HEK293 (cell line): ENCODE data around the gene NKAIN4.

Source experiments
- CTCF ChIP-seq: fragments of 450-650 bp; formaldehyde crosslinking; IDR thresholded peaks from 2 replicates; pipeline ENCODE4 v1.5.1; 2016; ENCODE audit warnings: missing biosample characterization, missing genetic modification characterization
- MEIS1 ChIP-seq: sonication (generic); formaldehyde crosslinking; IDR thresholded peaks from 2 replicates; pipeline ENCODE4 v1.8.1; 2022; ENCODE audit warnings: missing genetic modification reagents, mild to moderate bottlenecking, borderline replicate concordance
- SCRT1 ChIP-seq: fragments of 450-650 bp; formaldehyde crosslinking; IDR thresholded peaks from 2 replicates; pipeline ENCODE4 v1.5.1; 2016; ENCODE audit warnings: missing biosample characterization, missing genetic modification characterization, borderline replicate concordance
- ZBTB20 ChIP-seq: fragments of 450-650 bp; formaldehyde crosslinking; IDR thresholded peaks from 2 replicates; pipeline ENCODE4 v1.5.1; 2016; ENCODE audit warnings: missing biosample characterization, missing genetic modification characterization
- ZEB2 ChIP-seq: fragments of 450-650 bp; formaldehyde crosslinking; IDR thresholded peaks from 2 replicates; pipeline ENCODE4 v1.5.1; 2016; ENCODE audit warnings: missing biosample characterization, missing genetic modification characterization
- ZNF132 ChIP-seq: fragments of 450-650 bp; formaldehyde crosslinking; IDR thresholded peaks from 2 replicates; pipeline ENCODE4 v1.5.1; 2017; ENCODE audit warnings: missing biosample characterization, missing genetic modification characterization, borderline replicate concordance
- ZNF138 ChIP-seq: fragments of 450-650 bp; formaldehyde crosslinking; IDR thresholded peaks from 2 replicates; pipeline ENCODE4 v1.5.1; 2016; ENCODE audit warnings: missing biosample characterization, missing genetic modification characterization, borderline replicate concordance
- ZNF274 ChIP-seq, 2 experiments: fragments of 200-500 bp in 1 of 2; fragments of 450-650 bp in 1 of 2; sonication (Bioruptor generic) in 1 of 2; formaldehyde crosslinking in 1 of 2; IDR thresholded peaks; 2 replicates each; pipeline versions ENCODE4 v1.5.1 to v1.6.1; 2014 to 2016; ENCODE audit warnings: borderline replicate concordance in 1 of 2, inconsistent platforms in 1 of 2, low read length in 1 of 2, missing biosample characterization in 1 of 2, missing genetic modification characterization in 1 of 2
- ZNF501 ChIP-seq: fragments of 450-650 bp; formaldehyde crosslinking; IDR thresholded peaks from 2 replicates; pipeline ENCODE4 v1.5.1; 2016; ENCODE audit warnings: missing biosample characterization, missing genetic modification characterization
- ZNF558 ChIP-seq: fragments of 450-650 bp; formaldehyde crosslinking; IDR thresholded peaks from 2 replicates; pipeline ENCODE4 v1.5.1; 2016; ENCODE audit warnings: missing biosample characterization, missing genetic modification characterization
- TF ChIP-seq, protein P1 (sequence below): fragments of 450-650 bp; formaldehyde crosslinking; IDR thresholded peaks from 2 replicates; pipeline ENCODE4 v1.5.1; 2017; ENCODE audit warnings: missing biosample characterization, missing genetic modification characterization

GRCh38 chr20:63212792-63213191, 41.5 kb downstream of the NKAIN4 start:
- no peak for TF ChIP-seq ZNF138 (tag by site-specific recombination)
- no peak for TF ChIP-seq ZNF501
- no peak for TF ChIP-seq SCRT1 (tag by site-specific recombination)
- no peak for TF ChIP-seq ZEB2 (tag by site-specific recombination)
- no peak for TF ChIP-seq MEIS1 (CRISPR knock-in tag)
- TF ChIP-seq ZNF274 (IDR thresholded peaks at IDR 0.05; ENCODE audit: low read length): no peak
- no peak for TF ChIP-seq ZNF274 (tag by site-specific recombination; IDR thresholded peaks at IDR 0.05; ENCODE audit: borderline replicate concordance)
- TF ChIP-seq ZBTB20: no peak
- TF ChIP-seq, protein P1, sequence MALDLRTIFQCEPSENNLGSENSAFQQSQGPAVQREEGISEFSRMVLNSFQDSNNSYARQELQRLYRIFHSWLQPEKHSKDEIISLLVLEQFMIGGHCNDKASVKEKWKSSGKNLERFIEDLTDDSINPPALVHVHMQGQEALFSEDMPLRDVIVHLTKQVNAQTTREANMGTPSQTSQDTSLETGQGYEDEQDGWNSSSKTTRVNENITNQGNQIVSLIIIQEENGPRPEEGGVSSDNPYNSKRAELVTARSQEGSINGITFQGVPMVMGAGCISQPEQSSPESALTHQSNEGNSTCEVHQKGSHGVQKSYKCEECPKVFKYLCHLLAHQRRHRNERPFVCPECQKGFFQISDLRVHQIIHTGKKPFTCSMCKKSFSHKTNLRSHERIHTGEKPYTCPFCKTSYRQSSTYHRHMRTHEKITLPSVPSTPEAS (tag by site-specific recombination): no peak
- TF ChIP-seq ZNF558 (tag by site-specific recombination): no peak
- TF ChIP-seq CTCF (tag by site-specific recombination): no peak
- TF ChIP-seq ZNF132 (tag by site-specific recombination): no peak
